HK-2 (cell line): ENCODE data around the gene CARS2.

ENCODE experiments used
- DNase-seq: peaks from one replicate; pipeline ENCODE4 v3.0.0-alpha.2; 2018; ENCODE audit not compliant: unreplicated experiment

The CARS2 gene

GRCh38 chr13:110652764-110653163 lies 53.2 kb downstream of the CARS2 start:
- no peak for DNase-seq

DNA sequence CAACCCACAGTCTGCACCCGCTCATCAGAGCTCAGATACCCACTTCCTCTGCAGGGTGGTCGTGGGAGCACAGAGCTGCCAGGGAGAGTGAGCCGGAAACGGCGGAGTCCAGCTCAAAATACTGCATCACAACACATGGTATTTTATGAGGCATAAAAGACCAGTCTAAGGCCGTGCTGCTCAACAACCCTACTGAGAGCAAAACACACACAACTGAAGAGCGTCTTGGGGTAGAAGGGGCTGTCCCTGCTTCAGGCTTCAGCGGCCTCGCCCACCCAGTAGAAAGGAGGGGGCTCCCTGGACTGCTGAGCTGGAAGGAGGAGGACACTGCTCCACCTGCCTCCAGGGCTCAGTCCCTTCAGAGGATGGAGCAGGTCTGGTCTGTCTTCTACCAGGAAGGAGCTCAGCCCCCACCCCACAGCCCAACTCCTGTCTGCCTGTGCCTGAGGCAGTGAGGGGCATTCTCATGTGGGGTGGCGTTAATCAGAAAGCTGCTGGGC lies 53.6 kb downstream of the CARS2 start:
- DNase-seq: no peak

DNA sequence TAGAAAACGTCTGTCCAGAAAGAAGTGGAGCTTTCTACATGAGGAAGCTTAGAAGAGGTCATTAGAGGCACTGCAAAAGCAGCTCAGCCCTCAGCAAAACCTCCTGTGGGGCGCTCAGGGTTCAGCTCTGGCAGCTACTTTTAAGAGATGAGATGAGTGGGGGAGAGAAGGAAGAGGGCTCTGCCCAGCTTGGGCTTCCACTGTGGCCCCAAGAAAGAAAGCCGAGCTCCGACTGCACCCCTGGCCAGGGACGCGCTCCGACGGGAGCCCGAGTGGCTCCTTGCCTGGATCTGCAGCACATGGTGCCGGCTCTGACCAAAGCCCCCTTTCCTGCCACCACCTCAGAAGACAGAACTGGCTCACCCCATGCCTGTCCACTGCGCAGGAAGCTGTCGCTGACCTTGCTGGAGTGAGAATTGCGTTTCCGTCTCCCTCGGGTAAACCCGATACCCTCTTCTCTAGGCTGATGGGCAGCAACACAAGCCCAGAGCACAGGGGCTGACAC lies 54.1 kb downstream of the CARS2 start:
- no peak for DNase-seq

- no peak for DNase-seq
These were observed 54.6 kb downstream of the CARS2 start for GRCh38 chr13:110651271-110651670.

- no peak for DNase-seq
These were observed 55.5 kb downstream of the CARS2 start for GRCh38 chr13:110650436-110650835.

DNA sequence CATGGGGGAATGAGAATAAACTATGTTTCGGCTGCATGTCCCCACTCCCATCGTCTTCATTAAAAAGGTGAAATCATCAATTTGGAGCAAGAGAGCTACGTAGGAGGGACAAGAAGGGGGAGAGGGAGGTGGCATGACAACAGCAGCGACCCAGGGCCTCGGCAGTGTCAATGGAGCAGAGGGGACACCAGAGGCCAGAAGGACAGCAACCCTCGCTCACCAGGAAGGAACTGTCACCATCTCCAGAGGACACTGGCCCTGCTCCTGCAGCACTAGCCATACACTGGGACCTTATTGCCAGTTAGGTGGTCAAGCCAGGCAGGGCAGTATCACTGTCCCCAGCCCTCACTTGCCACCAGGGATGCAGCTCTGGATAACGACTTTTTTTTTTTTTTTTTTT lies 56.4 kb downstream of the CARS2 start:
- no peak for DNase-seq

DNA sequence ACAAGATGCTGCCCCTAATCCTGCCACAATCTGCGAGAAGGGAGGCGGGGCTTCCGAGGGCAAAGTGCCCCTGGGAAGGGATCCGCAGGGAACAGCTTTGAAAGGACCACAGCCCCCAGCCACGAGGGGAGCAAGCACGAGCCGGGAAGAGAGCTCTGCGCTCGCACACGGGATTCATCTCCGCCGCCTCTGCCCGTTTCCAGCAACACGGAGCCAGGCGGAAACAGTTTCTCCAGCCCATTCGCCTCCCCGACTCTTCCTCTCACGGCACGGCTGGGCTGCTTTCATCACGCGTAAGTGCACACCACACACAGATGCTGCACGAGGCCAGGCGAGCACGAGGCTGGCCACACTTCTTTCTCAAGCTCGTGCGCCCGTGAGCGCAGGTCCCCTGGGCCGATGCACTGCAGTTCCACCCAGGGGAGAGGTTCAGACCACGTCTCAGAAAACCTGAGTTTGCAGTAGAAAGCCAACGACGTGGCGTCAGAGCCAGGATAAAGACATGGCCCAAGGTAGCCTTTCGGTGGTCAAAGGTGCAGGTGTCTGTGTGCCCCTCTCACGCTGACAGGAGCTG lies 57.0 kb downstream of the CARS2 start:
- no peak for DNase-seq

DNA sequence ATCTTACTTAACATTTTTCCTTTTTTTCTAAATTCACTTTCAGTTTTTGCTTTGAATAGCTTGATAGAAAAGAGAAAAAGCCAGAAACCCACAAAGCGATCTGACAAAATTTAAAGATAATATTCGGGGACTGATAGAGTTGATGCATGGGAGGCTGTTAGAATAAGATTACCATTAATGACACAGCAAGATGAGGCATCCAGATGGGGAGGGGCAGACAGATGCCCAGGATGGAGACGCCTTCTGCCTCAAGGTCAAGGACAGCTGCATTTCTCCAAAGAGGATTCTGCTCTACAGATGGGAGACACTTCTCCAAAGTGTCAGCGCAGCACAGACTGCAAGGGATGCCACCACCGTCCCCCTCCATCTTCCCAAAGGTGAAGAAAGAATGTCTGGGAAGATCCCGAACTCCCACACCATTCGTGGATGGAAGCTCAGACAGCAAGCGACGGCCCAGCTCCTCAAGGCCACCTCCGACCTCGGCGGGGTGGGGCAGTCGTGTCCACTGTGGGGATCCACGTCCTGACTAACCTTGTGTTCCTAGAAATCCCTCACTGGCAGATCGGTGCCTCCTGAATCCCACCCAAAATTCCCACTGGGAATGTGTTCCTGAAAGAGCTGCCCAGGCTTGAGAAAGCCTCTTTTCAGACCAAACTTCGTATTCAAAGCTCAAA lies 57.6 kb downstream of the CARS2 start:
- no peak for DNase-seq

DNA sequence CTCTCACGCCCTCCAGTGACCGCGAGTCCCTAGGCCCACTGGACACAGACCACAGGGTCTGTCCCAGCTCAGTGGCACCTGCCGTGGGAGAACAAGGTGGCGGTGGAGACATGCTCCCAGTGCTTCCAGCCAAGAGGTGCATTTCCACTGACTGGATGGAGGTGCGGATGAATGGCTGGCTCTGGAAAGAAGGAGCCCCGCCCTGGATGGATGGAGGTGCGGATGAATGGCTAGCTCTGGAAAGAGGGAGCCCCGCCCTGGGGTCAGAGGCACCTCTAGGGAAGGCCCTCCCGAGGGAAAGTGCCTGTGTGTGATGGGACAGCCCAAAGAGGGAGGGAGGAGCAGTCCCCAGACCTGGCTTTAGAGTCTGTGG lies 58.6 kb downstream of the CARS2 start:
- DNase-seq: no peak

DNA sequence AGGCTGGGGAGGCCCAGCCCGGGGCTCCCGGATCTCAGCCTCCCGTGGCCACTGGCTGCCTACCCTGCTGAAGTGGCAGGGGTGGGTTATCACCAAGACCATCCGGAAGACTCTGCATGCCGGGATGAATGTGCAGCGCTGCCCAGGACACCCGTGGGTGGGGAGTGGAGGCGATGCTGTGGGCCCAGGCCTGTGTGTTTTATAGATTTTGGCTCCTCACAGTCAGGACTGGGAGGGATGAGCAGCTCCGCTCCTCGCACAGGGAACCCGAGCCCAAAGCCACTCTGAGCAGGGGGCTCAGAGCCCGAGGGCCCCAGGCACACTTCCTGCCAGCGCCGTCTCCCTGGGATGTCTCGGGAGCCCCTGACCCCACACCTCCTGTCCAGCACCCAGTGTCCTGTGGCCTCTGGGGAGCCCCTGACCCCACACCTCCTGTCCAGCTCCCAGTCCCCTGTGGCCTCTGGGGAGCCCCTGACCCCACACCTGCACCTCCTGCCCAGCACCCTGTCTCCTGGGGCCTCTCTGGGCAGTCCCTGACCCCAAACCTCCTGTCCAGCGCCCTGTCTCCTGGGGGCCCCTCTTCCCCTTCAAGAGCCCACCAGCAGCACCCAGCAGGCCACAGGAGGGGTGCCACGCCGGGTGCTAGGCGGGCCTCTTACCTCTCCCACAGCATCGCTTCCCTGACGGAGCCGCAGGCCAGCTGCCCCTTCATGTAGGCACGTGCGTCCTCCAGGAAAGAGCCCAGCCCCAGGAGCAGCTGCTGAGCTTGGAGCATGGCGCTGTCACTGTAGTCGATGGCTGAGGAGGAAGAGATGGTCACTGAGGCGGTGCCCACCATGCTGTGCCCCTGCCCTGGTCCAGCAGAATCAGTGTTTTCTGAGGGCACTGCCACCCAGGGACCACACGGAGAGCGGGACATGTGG lies 59.2 kb downstream of the CARS2 start:
- no peak for DNase-seq

DNA sequence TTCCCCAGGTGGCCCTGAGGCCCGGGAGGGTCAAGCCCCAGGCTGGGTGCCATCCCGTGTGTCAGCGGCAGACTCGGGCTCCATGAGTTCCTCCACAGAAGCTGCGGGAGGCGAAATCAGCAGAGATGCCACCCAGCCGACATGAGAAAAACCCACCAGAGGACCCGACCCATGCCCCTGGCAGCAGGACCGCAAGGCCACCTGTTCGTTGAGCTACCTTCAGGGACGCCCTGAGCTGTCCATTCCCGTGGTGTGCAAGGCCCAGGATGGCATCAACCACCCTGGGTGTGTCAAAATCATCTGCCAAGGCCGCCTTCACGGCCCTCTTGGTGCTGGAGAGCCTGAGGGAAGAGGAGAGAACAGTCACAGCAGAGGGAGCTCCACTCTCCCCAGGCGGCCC lies 60.2 kb downstream of the CARS2 start:
- no peak for DNase-seq

DNA sequence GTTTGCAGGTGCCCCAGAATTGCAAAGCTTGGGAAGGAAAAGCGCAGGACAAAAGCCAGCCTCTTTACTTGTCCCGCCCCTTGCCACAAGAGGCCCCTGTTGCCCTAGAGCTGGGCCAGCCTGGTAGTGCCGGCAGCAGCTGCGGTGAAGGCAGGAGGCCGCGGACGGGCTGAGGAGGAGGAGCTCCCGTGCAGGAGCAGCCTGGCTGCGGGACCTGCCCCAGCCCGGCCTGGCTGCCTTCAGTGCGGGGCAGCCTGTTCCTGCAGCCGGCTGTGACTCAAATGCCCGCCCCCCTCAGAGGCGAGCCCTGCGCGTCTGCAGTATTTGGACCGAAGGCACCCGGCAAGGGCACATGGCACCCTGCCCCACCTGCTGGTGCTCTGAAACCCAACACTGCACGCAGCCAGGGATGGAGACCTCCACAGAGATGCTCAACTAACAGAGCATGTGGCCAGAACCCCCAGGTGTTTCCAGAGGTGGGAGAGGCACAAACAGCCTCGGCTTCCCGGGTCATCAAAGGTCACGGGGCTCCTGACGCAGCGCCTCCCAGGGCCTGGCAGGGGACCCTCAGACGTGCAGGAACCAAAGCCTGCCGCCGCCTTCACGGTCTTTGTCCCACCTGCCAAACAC lies 60.9 kb downstream of the CARS2 start:
- no peak for DNase-seq

- no peak for DNase-seq
These were observed 62.0 kb downstream of the CARS2 start for GRCh38 chr13:110643768-110644421.

GRCh38 chr13:110643324-110643723 lies 62.6 kb downstream of the CARS2 start:
- DNase-seq: no peak

GRCh38 chr13:110642291-110642981 lies 63.5 kb downstream of the CARS2 start:
- no peak for DNase-seq

- no peak for DNase-seq
These were observed 64.6 kb downstream of the CARS2 start for GRCh38 chr13:110641055-110642015.

DNA sequence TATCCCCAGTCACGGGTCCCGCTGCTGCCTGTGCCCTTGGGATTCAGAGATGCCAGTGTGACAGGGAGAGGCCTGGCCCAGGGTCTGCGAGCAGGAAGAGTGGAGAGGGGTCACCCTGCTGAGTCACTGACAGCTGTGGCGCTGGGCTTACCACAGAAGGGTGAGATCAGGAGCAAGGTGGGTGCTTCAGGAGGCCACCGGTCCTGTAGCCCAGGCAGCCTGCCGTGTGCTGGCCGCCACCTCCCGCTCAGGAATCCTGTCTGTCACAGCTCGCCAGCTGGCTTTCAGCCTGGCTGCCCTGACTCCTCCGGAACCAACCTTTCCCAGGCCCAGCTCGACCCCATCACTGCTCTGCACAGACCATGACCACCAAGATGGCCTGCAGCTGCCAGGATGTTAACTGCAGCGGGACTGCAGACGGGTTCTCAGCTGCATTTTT lies 65.3 kb downstream of the CARS2 start:
- DNase-seq: no peak

DNA sequence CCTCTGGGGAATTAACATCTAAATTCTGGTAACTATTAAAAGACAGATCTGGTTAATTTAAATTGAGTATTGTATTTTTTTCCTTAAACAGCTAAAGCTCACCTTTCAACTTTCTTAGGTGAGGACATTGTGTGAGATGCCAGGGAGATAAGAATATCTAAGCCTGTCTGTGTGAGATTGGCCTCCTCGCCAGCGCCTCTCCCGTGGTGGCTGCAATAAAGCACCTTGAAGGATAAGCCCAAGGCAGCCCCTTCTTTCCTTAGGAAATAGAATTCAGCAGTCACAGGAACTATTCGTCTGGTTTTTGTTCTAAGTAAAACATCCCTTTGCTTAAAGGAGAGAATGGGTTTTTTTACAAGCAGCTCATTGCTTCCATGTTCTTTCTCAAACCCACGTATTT lies 66.0 kb downstream of the CARS2 start:
- no peak for DNase-seq
